Hepatocyte (in vitro differentiated cells): ENCODE measurements around the gene MOV10.
"Not testable (repeated sequence)": the region's sequence is repeated elsewhere in the genome, so short reads cannot be mapped to it uniquely, and the experiment has no call there.

Source experiments
- EZH2 ChIP-seq: fragments of 200-600 bp; sonication (generic); IDR thresholded peaks from 2 replicates; pipeline ENCODE4 v1.6.1; 2016; ENCODE audit warnings: antibody characterized with exemption, mild to moderate bottlenecking, borderline replicate concordance
- EZH2phosphoT487 ChIP-seq: fragments of 200-600 bp; sonication (generic); IDR thresholded peaks from one replicate; pipeline ENCODE4 v1.6.1; 2018; ENCODE audit warnings: antibody characterized with exemption, mild to moderate bottlenecking, low read depth, moderate library complexity; ENCODE audit not compliant: unreplicated experiment, severe bottlenecking
- TF ChIP-seq, protein P1 (sequence below): fragments of 200-600 bp; sonication (generic); IDR thresholded peaks from 2 replicates; pipeline ENCODE4 v1.5.1; 2016; ENCODE audit warnings: antibody characterized with exemption, mild to moderate bottlenecking; ENCODE audit not compliant: poor library complexity

DNA sequence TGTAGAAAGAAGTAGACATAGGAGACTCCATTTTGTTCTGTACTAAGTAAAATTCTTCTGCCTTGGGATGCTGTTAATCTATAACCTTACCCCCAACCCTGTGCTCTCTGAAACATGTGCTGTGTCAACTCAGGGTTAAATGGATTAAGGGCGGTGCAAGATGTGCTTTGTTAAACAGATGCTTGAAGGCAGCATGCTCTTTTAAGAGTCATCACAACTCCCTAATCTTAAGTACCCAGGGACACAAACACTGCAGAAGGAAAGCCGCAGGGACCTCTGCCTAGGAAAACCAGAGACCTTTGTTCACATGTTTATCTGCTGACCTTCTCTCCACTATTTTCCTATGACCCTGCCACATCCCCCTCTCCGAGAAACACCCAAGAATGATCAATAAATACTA, 54.6 kb downstream of the MOV10 start:
- TF ChIP-seq, protein P1, sequence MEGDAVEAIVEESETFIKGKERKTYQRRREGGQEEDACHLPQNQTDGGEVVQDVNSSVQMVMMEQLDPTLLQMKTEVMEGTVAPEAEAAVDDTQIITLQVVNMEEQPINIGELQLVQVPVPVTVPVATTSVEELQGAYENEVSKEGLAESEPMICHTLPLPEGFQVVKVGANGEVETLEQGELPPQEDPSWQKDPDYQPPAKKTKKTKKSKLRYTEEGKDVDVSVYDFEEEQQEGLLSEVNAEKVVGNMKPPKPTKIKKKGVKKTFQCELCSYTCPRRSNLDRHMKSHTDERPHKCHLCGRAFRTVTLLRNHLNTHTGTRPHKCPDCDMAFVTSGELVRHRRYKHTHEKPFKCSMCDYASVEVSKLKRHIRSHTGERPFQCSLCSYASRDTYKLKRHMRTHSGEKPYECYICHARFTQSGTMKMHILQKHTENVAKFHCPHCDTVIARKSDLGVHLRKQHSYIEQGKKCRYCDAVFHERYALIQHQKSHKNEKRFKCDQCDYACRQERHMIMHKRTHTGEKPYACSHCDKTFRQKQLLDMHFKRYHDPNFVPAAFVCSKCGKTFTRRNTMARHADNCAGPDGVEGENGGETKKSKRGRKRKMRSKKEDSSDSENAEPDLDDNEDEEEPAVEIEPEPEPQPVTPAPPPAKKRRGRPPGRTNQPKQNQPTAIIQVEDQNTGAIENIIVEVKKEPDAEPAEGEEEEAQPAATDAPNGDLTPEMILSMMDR = not testable (repeated sequence)
- not testable (repeated sequence) for TF ChIP-seq EZH2, EZH2phosphoT487
